DOHH2 (cell line): Measurements from ENCODE around the gene SMTN.

ENCODE experiments used
- CTCF ChIP-seq: fragments of 200-600 bp; sonication (generic); IDR thresholded peaks from one replicate; pipeline ENCODE4 v1.5.1; 2014; ENCODE audit warnings: antibody characterized with exemption, mild to moderate bottlenecking, low read depth, low read length; ENCODE audit not compliant: poor library complexity, severe bottlenecking
- EZH2phosphoT487 ChIP-seq: fragments of 200-600 bp; sonication (generic); IDR thresholded peaks from 2 replicates; pipeline ENCODE4 v1.6.1; 2017; ENCODE audit warnings: borderline replicate concordance, mild to moderate bottlenecking, antibody characterized with exemption, low read length, moderate library complexity, mixed read lengths

GRCh38 chr22:31089160-31090100 lies 8.3 kb downstream of the SMTN start:
- peak; percentile 89 for TF ChIP-seq CTCF
- no peak for TF ChIP-seq EZH2phosphoT487
